IPS-18a (cell line): ENCODE measurements around the gene TRIM44.

Experiments
- H3K27ac ChIP-seq: one replicate; pipeline ENCODE4 v1.5.1; 2013; ENCODE audit warnings: low read length
- H3K27me3 ChIP-seq: one replicate; pipeline ENCODE4 v1.6.1; 2013; ENCODE audit warnings: mild to moderate bottlenecking, low read length; ENCODE audit not compliant: control insufficient read depth, insufficient read depth
- H3K36me3 ChIP-seq: one replicate; pipeline ENCODE4 v1.6.1; 2013; ENCODE audit warnings: low read depth, low read length; ENCODE audit not compliant: control insufficient read depth
- H3K4me1 ChIP-seq: one replicate; pipeline ENCODE4 v1.6.1; 2013; ENCODE audit warnings: low read depth, low read length; ENCODE audit not compliant: control insufficient read depth
- H3K4me3 ChIP-seq: one replicate; pipeline ENCODE4 v1.5.1; 2013; ENCODE audit warnings: low read length
- H3K9ac ChIP-seq: one replicate; pipeline ENCODE4 v1.6.1; 2013; ENCODE audit warnings: mild to moderate bottlenecking, low read length, moderate library complexity
- H3K9me3 ChIP-seq: one replicate; pipeline ENCODE4 v1.6.1; 2013; ENCODE audit warnings: low read depth, low read length; ENCODE audit not compliant: control insufficient read depth

The TRIM44 gene

GRCh38 chr11:35662649-35663407 is at the start of gene TRIM44:
TRIM44 (plus strand) TSS chr11:35662775; CDS start chr11:35663112, 337 bp downstream.
- peaks cover 7% of the 10 kb centered on the region for H3K9me3 ChIP-seq
- no peaks in the 10 kb centered on the region for H3K36me3 ChIP-seq
- peaks cover 37% of the 10 kb centered on the region for H3K27me3 ChIP-seq
- H3K9ac ChIP-seq: peak within 1 kb of the TSS; percentile 41
- peak within 1 kb of the TSS; percentile 72 for H3K4me3 ChIP-seq
- H3K27ac ChIP-seq: no peak within 1 kb of the TSS
- no peaks in the 10 kb centered on the region for H3K4me1 ChIP-seq

DNA sequence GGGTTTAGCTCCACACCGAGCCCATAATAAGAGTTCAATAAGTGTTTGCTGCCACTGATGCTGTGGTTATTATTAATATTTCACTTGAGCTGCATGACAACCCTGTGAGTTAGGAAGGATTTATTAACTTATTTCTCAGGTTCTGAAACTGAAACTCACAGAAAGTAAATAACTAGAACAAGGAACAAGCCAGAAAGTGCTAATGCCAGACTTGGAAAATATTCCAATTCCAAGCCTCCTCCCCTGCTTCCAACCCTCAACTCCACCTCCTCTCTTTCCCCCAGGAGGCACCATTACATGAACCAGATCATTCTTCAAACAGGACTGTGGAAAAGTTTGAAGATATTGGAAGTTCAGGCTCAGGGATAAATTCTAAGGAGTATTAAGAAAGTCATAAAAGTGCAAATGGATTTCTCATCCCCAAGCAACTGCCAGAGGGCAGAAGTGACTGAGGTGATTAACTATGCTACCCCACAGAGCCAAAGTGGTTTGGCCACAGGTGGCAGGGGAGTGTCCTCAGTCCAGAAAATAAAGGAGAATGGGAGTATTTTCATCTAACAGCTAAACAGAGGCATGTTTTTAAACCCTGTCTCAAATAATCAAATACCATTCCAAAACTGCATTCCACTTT is 47.5 kb upstream of the TRIM44 start:
- no peak overlapping the region for H3K4me3 ChIP-seq

GRCh38 chr11:35615921-35616900 is 46.4 kb upstream of the TRIM44 start:
- Histone ChIP-seq H3K9ac (no peak overlapping the region), H3K27me3 (peaks cover 27% of the 10 kb centered on the region), H3K4me3 (no peak overlapping the region), H3K36me3 (no peaks in the 10 kb centered on the region), H3K27ac (no peak overlapping the region), H3K4me1 (peaks cover 35% of the 10 kb centered on the region), H3K9me3 (no peaks in the 10 kb centered on the region)

More for the DNA sequence above, 47.5 kb upstream of the TRIM44 start:
- Histone ChIP-seq H3K4me1 (peaks cover 26% of the 10 kb centered on the region), H3K36me3 (no peaks in the 10 kb centered on the region), H3K27ac (no peak overlapping the region), H3K9ac (no peak overlapping the region), H3K9me3 (no peaks in the 10 kb centered on the region), H3K27me3 (peaks cover 22% of the 10 kb centered on the region)

- no peaks in the 10 kb centered on the region for H3K9me3 ChIP-seq
- no peak overlapping the region for H3K9ac ChIP-seq
- no peaks in the 10 kb centered on the region for H3K36me3 ChIP-seq
- peak overlapping the region; percentile 59 for H3K4me3 ChIP-seq
- no peak overlapping the region for H3K27ac ChIP-seq
- H3K4me1 ChIP-seq: peaks cover 46% of the 10 kb centered on the region
- peaks cover 27% of the 10 kb centered on the region for H3K27me3 ChIP-seq
Measured at GRCh38 chr11:35617316-35617686, 45.3 kb upstream of the TRIM44 start.

GRCh38 chr11:35617687-35618496 is 44.7 kb upstream of the TRIM44 start, which contains the start of gene FJX1:
FJX1 (plus strand) TSS chr11:35618460; CDS start chr11:35618637, 177 bp downstream.
- Histone ChIP-seq H3K9me3 (no peaks in the 10 kb centered on the region), H3K27ac (no peak within 1 kb of the TSS), H3K4me1 (peaks cover 48% of the 10 kb centered on the region), H3K27me3 (peaks cover 27% of the 10 kb centered on the region), H3K4me3 (peak within 1 kb of the TSS; percentile 87), H3K9ac (peak within 1 kb of the TSS; percentile 84), H3K36me3 (no peaks in the 10 kb centered on the region)

DNA sequence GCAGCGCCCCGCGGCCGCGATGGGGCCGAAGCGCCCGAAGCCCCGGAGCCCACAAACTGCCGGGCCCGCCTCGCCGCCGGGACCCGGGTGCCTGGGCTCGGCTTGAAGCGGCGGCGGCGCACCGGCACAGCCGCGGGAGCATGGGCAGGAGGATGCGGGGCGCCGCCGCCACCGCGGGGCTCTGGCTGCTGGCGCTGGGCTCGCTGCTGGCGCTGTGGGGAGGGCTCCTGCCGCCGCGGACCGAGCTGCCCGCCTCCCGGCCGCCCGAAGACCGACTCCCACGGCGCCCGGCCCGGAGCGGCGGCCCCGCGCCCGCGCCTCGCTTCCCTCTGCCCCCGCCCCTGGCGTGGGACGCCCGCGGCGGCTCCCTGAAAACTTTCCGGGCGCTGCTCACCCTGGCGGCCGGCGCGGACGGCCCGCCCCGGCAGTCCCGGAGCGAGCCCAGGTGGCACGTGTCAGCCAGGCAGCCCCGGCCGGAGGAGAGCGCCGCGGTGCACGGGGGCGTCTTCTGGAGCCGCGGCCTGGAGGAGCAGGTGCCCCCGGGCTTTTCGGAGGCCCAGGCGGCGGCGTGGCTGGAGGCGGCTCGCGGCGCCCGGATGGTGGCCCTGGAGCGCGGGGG is 44.0 kb upstream of the TRIM44 start:
- Histone ChIP-seq H3K4me1 (peaks cover 48% of the 10 kb centered on the region), H3K9ac (peak overlapping the region; percentile 84)

DNA sequence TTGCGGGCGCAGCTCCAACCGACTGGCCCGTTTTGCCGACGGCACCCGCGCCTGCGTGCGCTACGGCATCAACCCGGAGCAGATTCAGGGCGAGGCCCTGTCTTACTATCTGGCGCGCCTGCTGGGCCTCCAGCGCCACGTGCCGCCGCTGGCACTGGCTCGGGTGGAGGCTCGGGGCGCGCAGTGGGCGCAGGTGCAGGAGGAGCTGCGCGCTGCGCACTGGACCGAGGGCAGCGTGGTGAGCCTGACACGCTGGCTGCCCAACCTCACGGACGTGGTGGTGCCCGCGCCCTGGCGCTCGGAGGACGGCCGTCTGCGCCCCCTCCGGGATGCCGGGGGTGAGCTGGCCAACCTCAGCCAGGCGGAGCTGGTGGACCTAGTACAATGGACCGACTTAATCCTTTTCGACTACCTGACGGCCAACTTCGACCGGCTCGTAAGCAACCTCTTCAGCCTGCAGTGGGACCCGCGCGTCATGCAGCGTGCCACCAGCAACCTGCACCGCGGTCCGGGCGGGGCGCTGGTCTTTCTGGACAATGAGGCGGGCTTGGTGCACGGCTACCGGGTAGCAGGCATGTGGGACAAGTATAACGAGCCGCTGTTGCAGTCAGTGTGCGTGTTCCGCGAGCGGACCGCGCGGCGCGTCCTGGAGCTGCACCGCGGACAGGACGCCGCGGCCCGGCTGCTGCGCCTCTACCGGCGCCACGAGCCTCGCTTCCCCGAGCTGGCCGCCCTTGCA is 43.3 kb upstream of the TRIM44 start:
- H3K9ac ChIP-seq: peak overlapping the region; percentile 84
- H3K9me3 ChIP-seq: no peaks in the 10 kb centered on the region
- H3K4me1 ChIP-seq: peaks cover 48% of the 10 kb centered on the region
- peaks cover 27% of the 10 kb centered on the region for H3K27me3 ChIP-seq
- H3K27ac ChIP-seq: no peak overlapping the region
- H3K36me3 ChIP-seq: no peaks in the 10 kb centered on the region
- H3K4me3 ChIP-seq: peak overlapping the region; percentile 87

More for the DNA sequence above, 44.0 kb upstream of the TRIM44 start:
- no peaks in the 10 kb centered on the region for H3K9me3 ChIP-seq
- peak overlapping the region; percentile 87 for H3K4me3 ChIP-seq
- peaks cover 27% of the 10 kb centered on the region for H3K27me3 ChIP-seq
- no peaks in the 10 kb centered on the region for H3K36me3 ChIP-seq
- no peak overlapping the region for H3K27ac ChIP-seq

- Histone ChIP-seq H3K9me3 (no peaks in the 10 kb centered on the region), H3K9ac (peak overlapping the region; percentile 84), H3K27ac (no peak overlapping the region), H3K36me3 (no peaks in the 10 kb centered on the region), H3K4me1 (peaks cover 45% of the 10 kb centered on the region), H3K27me3 (peaks cover 27% of the 10 kb centered on the region), H3K4me3 (peak overlapping the region; percentile 87)
Measured at GRCh38 chr11:35619855-35620640, 42.5 kb upstream of the TRIM44 start.

DNA sequence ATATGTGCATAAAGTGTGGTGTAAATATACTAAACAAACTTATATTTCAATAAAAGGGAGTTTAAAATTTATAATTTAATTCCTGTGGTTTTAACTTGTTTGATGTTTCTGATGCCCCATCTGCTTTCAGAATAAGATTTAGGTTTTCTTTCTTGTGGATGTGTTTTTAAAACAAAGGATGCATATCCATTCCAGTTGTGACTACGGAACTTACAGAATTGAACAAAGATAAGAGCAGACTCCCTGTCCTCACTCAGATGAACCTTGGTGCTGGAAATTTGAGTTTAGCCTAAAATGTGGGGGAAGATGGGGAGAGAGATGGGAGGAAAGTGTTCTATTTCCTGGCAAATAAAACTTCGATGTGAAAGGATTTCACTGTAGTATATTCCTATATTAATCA is 41.8 kb upstream of the TRIM44 start:
- Histone ChIP-seq H3K27me3 (peaks cover 27% of the 10 kb centered on the region), H3K9ac (peak overlapping the region; percentile 84), H3K27ac (no peak overlapping the region), H3K4me3 (peak overlapping the region; percentile 87), H3K36me3 (no peaks in the 10 kb centered on the region), H3K4me1 (peaks cover 39% of the 10 kb centered on the region), H3K9me3 (no peaks in the 10 kb centered on the region)
